ENCODE results near the gene THRB. TPM values are rescaled to one million over a fixed set of nuclear protein-coding genes. Genes with fewer than 3 reads are reported as not detected.

THRB gene
- total RNA-seq, 1 donor from 2014 or later, result 0.31 TPM

- Mint-ChIP-seq H3K27ac (no peak overlapping the region), H3K27me3 (peaks cover 17% of the 10 kb centered on the region), H3K36me3 (ENCODE audit: low read depth) (no peaks in the 10 kb centered on the region), H3K4me1 (no peaks in the 10 kb centered on the region), H3K9me3 (no peaks in the 10 kb centered on the region), H3K4me3 (no peak overlapping the region)
- intact Hi-C loops (cut with micrococcal nuclease), result no loop called here
- ATAC-seq (ENCODE audit: low read depth) (no peak), DNase-seq (no peak)
- CTCF ChIA-PET, result interaction anchor here (0.8 kb wide), 1 partner anchor 269 kb away, joined by 3 read pairs; no protein-coding TSS in a partner anchor
- POLR2A ChIA-PET, result no interaction called here
- TF ChIP-seq CTCF (IDR thresholded peaks at IDR 0.05), result no peak
These were observed 39.0 kb upstream of the THRB start for GRCh38 chr3:24533561-24534193.

GRCh38 chr3:24530471-24530870, 35.8 kb upstream of the THRB start:
- no peak for TF ChIP-seq CTCF (IDR thresholded peaks at IDR 0.05)

GRCh38 chr3:24529210-24529609, 34.6 kb upstream of the THRB start:
- no peak overlapping the region for H3K4me3 Mint-ChIP-seq
- DNase-seq, result no peak
- CTCF ChIA-PET, result no interaction called here
- H3K4me1 Mint-ChIP-seq, result no peaks in the 10 kb centered on the region
- H3K27ac Mint-ChIP-seq, result no peak overlapping the region
- H3K27me3 Mint-ChIP-seq, result peaks cover 10% of the 10 kb centered on the region
- TF ChIP-seq CTCF (IDR thresholded peaks at IDR 0.05), result no peak
- POLR2A ChIA-PET, result no interaction called here
- H3K9me3 Mint-ChIP-seq, result no peaks in the 10 kb centered on the region
- ATAC-seq (ENCODE audit: low read depth), result no peak
- intact Hi-C loops (cut with micrococcal nuclease), result no loop called here
- no peaks in the 10 kb centered on the region for H3K36me3 Mint-ChIP-seq (ENCODE audit: low read depth)

More at GRCh38 chr3:24530471-24530870, 35.8 kb upstream of the THRB start:
- ATAC-seq (ENCODE audit: low read depth), result no peak
- intact Hi-C loops (cut with micrococcal nuclease), result no loop called here
- no peak for DNase-seq
- H3K36me3 Mint-ChIP-seq (ENCODE audit: low read depth), result no peaks in the 10 kb centered on the region
- POLR2A ChIA-PET, result no interaction called here
- CTCF ChIA-PET, result no interaction called here
- no peak overlapping the region for H3K4me3 Mint-ChIP-seq
- no peaks in the 10 kb centered on the region for H3K9me3 Mint-ChIP-seq
- peaks cover 10% of the 10 kb centered on the region for H3K27me3 Mint-ChIP-seq
- no peak overlapping the region for H3K27ac Mint-ChIP-seq
- no peaks in the 10 kb centered on the region for H3K4me1 Mint-ChIP-seq

- ATAC-seq (ENCODE audit: low read depth), result no peak
- no peak for TF ChIP-seq CTCF (IDR thresholded peaks at IDR 0.05)
- ChIA-PET CTCF (no interaction called here), POLR2A (no interaction called here)
- Mint-ChIP-seq H3K27ac (no peak overlapping the region), H3K4me3 (no peak overlapping the region), H3K4me1 (peaks cover 8% of the 10 kb centered on the region), H3K9me3 (no peaks in the 10 kb centered on the region), H3K27me3 (peaks cover 9% of the 10 kb centered on the region), H3K36me3 (ENCODE audit: low read depth) (no peaks in the 10 kb centered on the region)
- no peak for DNase-seq
- intact Hi-C loops (cut with micrococcal nuclease), result no loop called here
These were observed 32.1 kb upstream of the THRB start for GRCh38 chr3:24526640-24527212.

GRCh38 chr3:24525557-24525956, 30.9 kb upstream of the THRB start:
- no peak overlapping the region for H3K27ac Mint-ChIP-seq
- ATAC-seq (ENCODE audit: low read depth) (no peak), DNase-seq (no peak)
- ChIA-PET POLR2A (no interaction called here), CTCF (no interaction called here)
- intact Hi-C loops (cut with micrococcal nuclease), result no loop called here
- no peaks in the 10 kb centered on the region for H3K36me3 Mint-ChIP-seq (ENCODE audit: low read depth)
- H3K27me3 Mint-ChIP-seq, result peaks cover 7% of the 10 kb centered on the region
- peaks cover 13% of the 10 kb centered on the region for H3K4me1 Mint-ChIP-seq
- TF ChIP-seq CTCF (IDR thresholded peaks at IDR 0.05), result no peak
- no peak overlapping the region for H3K4me3 Mint-ChIP-seq
- H3K9me3 Mint-ChIP-seq, result no peaks in the 10 kb centered on the region
